Head of caudate nucleus (tissue), 42 donors: ENCODE results near the gene CEP83.

ENCODE experiments used
- DNase-seq, 42 donors: peaks; one replicate each; pipeline versions ENCODE4 v3.0.0 to v3.0.0-alpha.2; 2020 to 2021; ENCODE audit warnings: mixed read lengths in 7 of 42
- intact Hi-C: fragments of 100-400 bp; cut with DNase I; formaldehyde crosslinking; loops from one replicate; pipeline ENCODE4 v1.15.0; 2022

The CEP83 gene

DNA sequence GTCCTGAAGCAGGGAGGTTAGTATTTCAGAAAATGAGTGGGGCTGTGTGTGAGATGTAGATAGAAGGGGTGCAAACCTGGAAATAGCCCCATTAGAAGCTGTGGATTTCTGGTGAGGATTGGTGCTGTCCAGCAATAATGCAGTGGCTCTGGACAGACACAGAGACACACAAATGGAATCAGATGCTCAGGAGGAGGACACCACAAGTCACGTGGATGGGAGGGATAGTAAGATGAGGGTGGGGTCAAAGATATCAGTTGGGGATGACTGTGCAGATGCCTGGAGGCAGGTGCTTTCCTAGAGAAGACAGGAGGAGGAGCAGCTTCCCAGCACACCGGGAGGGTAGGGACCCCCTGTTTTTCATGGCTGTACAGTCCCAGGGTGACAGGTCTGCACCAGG is 174.8 kb downstream of the CEP83 start:
- no peak for DNase-seq
- intact Hi-C loops = no loop called here

DNA sequence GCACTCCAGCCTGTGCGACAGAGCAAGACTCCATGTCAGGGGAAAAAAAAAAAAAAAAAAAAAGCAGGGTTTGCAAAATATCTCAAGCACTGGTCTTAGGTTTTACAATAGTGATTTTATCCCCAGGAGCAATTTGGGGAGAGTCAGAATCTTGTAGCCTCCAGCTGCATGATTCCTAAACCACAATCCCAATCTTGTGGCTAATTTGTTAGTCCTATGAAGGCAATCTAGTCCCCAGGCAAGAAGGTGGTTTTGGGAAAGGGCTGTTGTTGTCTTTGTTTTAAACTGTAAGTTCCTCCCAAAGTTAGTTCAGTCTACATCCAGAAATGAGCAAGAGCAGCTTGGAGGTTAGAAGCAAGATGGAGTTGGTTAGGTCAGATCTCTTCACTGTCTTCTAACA is 175.6 kb downstream of the CEP83 start:
- no peak for DNase-seq
- intact Hi-C loops = no loop called here

DNA sequence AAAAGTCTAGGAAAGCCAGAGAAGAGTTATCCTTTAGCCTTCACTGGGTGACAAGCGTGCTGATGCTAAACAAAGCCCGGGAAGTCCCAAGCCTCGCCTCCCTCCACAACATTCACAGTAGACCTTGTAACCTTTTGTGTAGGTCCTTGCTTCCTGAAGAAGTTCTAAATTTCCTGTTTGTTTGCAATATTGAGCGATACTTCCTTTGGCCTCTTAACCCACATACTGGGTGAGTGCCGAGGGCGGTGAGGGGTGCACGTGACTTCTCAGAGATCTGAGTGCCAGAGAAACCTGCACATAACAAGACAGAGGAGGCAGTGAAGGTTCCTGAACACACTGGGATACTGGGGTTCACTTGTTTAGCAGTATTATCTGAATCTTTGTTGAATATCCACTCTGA is 177.0 kb downstream of the CEP83 start:
- intact Hi-C loops = no loop called here
- DNase-seq = no peak

DNA sequence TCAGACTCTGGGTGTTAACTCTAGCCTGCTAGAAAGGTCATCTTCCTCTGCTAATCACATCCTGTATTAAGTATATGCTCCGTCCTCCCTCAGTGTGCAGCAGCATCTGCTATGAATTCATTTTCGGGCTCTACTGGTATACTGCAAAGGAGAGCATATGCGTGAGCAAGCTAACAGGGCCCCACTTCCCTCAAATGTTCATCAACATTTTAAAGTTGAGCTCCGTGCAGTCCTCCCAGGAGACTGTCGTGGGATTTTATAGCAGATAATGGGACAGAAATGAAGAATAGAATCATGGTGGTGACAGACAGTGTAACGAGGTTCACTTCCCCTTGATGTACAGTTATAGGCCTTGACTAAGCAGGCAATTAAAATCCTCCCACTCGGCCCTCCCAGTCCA is 179.6 kb downstream of the CEP83 start:
- intact Hi-C loops = no loop called here

DNA sequence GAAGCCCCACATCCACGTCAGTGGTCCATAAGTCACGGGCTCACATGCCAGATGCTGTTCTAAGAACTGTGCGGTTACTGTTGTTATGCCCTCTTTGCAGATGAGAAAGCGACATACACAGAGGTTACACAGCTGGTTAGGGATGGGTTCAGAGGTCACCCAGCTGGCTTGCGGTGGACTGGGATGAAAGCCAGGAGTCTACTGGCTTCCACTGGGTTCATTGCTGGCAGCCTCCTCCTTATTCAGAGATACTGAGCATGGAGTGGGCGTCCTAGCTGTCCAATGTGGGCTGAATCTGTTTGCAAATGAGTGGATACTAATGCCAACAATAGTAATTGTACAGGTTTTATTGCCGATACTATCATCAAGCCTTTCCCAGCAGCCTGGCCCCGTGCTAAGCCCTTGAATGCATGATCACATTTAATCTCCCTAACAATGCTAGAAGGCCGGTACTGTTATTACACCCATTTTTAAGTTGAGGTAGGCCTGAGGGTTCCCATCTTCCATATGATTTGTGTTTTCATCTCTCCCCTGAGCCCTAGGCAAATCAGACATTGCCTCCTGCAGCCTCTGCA is 182.2 kb downstream of the CEP83 start:
- intact Hi-C loops = no loop called here

More for the DNA sequence above, 179.6 kb downstream of the CEP83 start:
- DNase-seq = no peak

DNA sequence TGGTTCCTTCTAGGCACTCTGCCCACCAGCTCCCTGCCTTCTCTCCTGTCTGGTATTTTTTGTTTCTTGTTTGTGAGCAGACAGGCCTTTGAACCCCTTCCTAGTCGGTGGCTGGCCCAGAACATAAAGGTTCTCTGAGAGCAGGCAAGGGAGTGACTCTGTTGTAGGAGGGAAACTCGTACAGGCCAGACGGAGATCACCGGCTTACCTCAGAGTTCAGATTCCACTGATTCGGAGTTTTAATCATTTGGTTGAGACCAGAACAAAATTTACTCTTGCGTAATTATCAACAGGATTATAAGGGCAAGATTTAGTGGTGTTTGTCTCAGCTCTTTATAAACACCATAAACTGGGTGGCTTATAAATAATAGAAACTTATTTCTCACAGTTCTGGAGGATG is 182.9 kb downstream of the CEP83 start:
- DNase-seq = no peak
- intact Hi-C loops = no loop called here

More for the DNA sequence above, 182.2 kb downstream of the CEP83 start:
- DNase-seq = peak in 24 of 42 donors; percentile 26 to 71 (median 48)

DNA sequence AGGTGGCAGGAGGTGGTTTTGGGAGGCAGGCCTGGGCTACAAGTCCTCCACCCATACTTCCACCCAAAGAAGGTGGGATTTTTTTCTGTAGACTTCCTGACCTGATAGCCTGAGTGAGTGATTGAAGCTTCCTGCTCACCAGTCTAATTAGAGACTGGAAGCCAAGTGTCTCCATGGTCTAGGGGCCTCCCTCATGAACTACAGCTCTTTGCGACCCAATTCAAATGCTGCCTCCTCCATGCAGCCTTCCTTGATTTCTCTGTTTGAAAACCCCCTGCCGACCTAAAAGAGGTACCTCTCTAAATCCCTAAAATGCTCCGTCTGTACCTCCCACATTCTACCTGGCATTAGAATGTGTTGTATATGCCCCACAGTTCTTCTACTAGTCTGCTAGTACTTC is 186.4 kb downstream of the CEP83 start:
- intact Hi-C loops = no loop called here
- DNase-seq = no peak

DNA sequence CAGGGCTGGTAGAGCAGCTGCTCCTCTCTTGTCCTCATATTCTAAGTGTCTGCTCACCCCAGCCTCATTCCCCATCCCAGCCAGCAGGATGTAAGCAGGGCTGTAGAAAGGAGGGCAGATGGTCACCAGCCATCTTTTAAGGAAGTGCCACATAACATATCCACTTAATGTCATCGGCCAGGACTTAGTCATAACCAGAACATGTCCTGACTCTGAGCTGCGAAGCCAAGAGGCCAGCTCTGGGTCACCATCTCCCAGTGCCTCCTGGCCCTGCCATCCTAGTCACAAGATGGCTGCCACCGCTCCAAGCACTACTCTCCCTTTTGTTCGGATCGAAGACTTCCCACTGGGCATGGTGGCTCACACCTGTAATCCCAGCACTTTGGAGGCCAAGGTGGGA is 187.4 kb downstream of the CEP83 start:
- DNase-seq = no peak
- intact Hi-C loops = no loop called here

DNA sequence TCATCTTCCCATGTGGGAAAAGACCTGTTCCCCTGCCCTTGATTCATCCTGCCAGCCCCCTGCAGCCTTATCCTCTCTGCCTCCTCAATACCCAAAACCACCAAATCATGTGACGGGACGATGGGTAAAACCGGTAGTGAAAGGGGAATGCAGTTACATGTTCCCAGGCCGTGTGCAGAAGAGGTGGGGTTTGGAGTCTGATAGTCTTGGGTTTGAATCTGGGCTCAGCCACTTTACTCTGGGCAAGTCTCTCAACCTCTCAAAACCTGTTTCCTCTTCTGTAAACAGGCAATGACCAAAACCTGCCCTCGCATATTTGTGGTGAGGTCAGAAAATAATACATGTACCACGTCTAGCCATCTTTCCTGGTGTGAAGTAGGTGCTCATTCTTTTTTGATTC is 188.3 kb downstream of the CEP83 start:
- DNase-seq = no peak
- intact Hi-C loops = no loop called here

DNA sequence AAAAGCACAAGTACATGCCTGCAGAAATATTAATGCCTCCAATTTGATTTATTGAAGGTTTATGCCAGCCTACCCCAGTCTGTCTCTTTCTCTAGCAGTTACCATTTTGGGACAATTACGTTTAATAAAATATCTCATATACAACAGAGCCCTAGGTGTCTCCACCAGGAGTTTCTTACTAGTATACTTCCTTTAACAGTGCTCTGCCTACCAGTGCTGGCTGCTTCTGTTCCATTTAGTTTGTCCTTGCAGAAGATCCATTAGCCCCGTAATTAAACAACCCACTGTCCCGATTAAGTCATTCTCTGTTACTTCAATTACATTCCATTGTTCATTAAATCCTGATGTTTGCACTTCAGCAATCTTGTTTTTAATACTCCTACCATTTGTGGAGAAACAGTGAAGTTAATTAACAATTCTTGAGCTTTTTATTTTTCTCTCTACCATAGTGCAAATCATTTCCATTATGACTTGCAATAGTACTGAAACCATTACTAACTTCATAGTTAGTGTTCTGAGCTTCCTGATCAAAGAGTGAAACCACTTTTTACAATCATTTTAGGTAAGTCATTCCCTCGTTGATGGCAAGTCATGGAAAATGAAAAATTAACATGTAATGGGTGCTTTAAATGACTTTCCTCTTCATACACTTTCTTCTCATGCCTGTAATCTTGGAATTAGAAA is 190.2 kb downstream of the CEP83 start:
- intact Hi-C loops = no loop called here
- no peak for DNase-seq

DNA sequence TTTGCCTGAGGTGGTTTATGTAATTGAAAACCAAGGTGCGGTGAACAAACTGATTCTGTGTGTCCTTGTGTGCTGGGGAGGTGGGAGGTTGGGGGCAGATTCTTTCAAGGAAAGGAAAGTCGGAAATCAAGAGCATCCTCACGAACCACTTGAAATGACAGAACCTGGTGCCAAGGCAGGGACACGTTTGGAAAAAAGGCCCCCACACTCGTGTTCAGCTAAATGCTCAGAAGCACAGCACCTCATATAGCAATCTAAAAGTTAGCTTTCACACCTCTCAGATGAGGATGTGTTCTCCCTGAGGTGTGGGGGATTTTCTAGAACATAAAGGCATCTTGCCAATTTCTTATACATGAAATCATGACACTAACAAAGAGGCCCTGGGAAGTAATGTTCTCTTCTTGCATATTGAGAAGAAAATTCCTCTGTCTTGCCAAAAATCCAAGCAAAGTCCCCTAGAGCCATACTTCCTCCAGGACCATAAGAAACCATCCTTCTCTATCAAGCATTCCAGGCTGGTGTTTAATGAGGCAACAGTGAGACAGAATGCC is 191.7 kb downstream of the CEP83 start:
- DNase-seq = no peak
- intact Hi-C loops = no loop called here

DNA sequence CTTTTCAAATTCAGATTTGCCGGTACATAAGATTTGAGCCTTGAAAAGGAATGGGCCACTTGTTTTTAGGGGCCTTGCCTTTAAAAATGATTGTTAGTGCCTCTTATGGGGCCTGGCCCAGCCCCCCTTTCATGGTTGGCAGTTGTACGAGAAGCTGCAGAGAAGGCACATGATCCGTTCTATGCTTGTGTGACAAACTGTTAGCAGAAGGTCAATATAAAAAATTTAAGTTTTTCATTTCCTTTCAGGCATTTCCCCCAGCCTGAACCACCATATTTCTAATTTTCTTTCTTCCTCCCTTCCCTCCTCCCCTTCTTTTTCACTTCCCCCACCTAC is 192.2 kb downstream of the CEP83 start:
- DNase-seq = no peak
- intact Hi-C loops = no loop called here

DNA sequence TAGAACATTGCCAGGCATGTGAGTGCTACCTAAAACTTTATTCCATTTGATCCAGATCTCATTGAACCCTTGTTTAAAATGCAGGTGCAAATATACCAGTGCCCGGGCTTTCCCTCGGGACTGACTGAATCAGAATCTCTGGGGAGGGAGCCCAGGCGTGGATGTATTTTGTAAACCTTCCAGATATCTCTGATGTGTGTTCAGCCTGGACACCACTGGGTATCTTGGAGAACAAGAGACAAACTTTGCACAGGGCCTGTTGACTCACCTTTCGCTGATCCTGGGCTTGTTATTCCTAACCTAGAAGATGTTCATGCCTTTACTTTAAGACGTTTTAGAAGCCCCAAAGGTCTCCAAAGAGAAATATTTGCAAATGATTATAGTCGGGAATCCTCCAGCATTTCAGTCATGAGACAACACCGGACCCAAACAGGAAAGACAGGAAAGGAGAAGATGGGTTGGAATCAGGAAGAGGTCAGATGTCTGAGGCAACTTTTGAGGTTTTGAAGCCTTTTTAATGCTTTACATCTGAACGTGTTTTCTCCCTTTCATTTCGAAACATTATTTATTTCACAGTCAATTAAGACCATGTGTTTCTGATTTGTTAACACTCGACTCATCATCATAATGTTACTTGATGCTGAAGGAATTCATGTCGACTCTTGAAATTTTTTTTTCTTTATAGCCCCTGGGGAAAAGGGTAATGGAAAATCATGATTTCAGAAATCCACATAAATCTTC is 192.7 kb downstream of the CEP83 start:
- intact Hi-C loops = no loop called here
- DNase-seq = no peak

DNA sequence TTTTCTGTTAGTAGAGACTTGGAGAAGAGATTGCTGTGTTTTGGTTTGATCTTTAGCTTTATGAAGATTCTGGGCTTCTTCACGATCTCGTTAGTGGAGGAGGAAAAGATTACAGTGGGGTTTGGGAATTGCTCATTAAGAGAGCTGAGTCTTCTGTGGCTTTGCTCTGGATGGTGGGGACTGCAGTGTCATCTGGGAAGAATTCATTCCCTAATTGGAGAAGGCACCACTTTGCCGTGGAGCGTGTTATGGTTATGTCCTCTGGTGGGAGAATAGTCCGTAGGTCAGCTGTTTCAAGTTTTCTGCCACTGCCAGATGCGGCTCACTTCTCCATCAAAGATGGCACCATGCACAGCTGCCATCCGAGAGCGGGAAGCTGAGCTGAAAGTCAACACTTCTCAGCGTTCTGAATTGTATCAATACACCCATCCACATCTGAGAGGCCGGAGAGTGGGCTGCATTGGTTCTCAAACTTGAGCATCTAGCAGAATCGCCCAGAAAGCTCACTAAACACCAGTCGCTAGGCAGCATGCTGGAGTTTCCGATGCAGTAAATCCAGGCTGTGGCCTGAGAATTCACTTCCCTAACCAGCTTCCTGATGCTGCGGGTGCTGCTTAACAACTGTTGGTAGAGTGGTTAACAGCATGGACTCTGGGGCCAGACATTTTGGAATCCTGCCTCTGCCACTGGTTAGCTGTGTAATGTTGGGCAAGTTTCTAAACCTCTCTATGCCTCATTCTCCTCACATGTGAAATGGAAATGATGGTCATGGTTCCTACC is 193.5 kb downstream of the CEP83 start:
- intact Hi-C loops = no loop called here
- DNase-seq = no peak

DNA sequence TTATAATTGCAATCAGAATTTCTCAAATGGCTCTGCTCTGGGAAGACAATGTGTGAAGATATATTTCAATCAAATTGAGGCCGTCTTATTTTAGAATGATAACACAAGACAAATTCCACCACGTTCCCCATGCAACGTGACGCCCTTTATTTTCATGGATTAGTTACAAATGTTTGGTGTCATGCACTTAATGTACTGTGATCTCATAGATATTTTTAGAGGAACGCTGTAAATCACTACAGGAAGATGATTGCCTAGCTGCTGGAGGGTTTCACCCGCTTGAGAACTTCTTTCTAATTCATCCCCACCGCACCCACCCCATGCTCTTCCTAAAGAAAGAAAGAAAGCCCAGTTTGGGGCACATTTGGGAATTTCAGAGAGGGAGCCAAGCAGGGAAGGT is 194.1 kb downstream of the CEP83 start:
- intact Hi-C loops = no loop called here
- no peak for DNase-seq

DNA sequence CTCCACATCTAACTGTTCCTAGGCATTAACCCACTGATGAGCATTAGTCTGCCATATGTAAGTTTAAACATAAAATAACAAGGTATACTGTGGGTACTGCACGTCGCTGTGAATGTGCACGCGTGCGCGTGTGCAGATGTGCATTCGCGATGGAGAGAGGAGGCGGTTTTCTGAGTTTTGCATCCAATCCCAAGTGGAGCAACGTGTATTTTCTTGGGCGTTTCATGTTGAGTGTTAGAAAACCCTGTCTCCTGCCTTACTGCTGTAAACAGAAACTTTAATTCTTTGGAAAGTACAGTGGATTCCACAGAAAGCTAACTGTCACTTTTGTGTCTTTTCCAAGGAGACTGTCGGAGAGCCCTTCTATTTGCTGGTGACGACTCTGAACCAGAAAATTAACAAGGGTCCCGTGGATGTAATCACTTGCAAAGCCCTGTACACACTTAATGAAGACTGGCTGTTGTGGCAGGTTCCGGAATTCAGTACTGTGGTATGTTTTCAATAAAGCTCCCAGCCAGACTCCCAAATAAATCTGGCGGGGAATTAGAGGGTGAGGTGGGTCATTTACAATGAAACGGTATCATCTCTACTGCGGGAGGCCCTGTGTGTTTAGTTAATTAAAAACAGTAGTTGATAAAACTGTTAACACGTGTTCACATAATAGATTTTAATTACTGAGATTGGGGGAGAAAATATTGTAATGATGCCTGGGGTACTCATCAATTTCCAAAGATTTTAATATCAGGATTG is 194.8 kb downstream of the CEP83 start:
- no peak for DNase-seq
- intact Hi-C loops = no loop called here

DNA sequence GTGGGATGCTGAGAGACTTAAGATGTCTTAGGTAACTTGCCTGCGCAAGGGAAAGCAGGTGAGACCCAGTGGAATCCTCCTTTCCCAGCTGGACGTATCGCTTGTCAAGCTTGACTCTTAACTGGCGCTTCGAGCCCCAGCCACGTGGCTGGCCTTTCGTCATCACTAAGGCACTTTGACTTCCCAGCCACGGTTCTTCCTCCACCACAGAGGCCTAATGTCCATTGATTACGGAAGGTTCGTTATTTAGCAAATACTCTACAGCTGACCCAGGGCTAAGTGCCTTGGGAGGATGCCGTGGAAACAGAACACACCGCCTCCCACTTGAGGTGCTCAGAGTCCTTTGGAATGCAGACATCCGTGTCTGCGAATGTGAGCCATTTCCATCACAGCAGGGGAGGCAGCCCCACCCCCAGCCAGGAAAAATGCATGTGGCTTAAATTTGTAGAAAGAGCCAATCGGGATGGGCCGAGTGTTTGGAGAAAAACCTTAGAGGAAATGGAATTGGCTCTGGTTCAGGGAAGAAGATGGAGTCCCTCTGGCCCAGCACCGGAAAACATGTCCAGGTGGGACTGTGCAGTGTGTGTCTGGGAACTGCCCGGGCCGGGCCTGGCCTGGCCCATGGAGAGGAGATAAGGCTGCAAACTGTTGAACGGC is 195.6 kb downstream of the CEP83 start:
- no peak for DNase-seq
- intact Hi-C loops = no loop called here

DNA sequence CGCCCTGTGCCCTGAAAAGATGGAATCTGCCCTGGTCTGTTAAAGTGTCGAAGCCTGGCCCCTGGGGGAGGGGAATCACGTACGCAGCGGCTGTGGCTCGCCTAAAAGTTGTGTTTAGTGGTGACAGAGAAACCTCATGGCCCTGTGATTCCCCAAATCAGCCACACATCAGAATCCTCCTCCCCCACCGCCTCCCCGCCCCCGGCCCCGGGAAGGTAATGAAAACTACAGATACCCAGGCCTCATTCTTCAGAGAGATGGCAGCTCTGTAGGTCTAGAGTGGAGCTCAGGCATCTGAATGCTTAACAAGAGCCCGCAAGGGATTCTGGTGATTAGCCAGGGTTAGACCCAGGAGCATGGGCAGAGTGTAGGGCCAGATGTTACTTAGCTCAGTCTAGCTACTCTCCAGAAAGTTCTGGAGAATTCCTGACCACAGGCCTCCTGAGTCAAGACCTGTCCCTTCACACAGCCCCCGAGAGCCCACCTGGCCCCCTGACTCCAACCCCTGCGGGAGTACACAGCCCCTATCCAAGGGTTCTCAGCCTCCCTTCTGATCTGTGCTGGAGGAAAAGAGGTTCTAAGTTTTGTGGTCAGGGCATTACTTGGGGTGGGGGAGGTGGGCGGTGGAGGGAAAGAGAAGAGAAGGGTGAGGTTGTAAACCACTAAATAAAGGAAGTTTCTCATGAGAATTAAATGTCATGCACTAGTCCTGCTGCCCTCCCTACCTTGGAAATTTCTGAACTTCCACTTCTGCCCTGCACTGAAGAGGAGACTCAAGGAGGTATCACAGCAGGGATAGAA is 196.5 kb downstream of the CEP83 start:
- intact Hi-C loops = no loop called here
- no peak for DNase-seq
